GM12875 (cell line): ENCODE results near the gene TMEM127.

Source experiments
- H3K4me3 ChIP-seq: one replicate; pipeline ENCODE4 v1.5.1; 2011; ENCODE audit warnings: low read depth, low read length, control low read depth
- TF ChIP-seq, protein P1 (sequence below): IDR thresholded peaks from 2 replicates; pipeline ENCODE4 v1.5.1; 2011; ENCODE audit warnings: low read depth, mild to moderate bottlenecking, control low read depth, inconsistent platforms, low read length, moderate library complexity, borderline replicate concordance; ENCODE audit not compliant: insufficient read depth

Gene TMEM127

DNA sequence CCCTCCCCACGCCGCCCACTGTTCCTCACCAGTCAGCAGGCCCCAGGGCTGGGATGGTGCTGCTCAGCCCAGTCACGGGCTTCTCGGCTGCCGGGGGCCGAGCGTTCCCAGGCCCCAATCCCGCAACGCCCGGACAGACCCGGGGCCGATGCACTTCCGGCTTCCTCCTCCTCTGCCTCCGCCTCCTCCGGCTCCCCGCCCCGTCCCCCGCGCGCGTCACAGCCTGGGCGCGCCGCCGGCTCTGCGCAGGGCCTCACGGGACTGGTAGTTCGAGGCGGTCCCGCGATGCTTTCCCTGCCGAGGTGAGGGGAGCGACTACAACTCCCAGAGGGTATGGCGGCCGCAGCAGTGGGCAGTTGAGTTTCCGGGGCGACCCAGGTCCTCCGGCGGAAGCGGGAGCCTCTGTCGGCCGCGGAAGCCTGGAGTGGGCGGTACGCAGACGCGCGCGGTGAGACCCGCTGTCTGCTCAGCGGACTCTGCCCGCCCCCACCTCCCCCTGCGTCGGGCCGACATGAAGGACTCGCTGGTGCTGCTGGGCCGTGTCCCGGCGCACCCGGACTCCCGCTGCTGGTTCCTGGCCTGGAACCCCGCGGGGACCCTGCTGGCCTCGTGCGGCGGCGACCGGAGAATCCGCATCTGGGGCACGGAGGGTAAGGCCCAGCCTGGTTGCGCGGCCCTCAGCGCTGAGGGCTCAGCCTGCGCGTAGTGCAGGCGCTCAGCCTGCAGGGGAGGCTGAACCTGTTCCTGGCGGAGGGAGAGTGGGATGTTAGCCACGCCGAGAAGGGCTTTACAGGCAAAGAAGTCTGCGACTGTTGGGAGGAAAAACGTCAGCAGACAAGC, at the start of gene TMEM127, which contains the start of gene CIAO1:
TSS of gene TMEM127 (minus strand) at position 158 of the 840 bp plus-strand sequence. CDS start 616 bp downstream, outside the sequence.
TSS of gene CIAO1 (plus strand) at position 386 of the 840 bp plus-strand sequence. CDS start at position 512, 126 bp downstream.
- peak within 1 kb of the TSS; percentile 96 for H3K4me3 ChIP-seq

GRCh38 chr2:96315005-96315399, 49.2 kb upstream of the TMEM127 start:
- TF ChIP-seq, protein P1, sequence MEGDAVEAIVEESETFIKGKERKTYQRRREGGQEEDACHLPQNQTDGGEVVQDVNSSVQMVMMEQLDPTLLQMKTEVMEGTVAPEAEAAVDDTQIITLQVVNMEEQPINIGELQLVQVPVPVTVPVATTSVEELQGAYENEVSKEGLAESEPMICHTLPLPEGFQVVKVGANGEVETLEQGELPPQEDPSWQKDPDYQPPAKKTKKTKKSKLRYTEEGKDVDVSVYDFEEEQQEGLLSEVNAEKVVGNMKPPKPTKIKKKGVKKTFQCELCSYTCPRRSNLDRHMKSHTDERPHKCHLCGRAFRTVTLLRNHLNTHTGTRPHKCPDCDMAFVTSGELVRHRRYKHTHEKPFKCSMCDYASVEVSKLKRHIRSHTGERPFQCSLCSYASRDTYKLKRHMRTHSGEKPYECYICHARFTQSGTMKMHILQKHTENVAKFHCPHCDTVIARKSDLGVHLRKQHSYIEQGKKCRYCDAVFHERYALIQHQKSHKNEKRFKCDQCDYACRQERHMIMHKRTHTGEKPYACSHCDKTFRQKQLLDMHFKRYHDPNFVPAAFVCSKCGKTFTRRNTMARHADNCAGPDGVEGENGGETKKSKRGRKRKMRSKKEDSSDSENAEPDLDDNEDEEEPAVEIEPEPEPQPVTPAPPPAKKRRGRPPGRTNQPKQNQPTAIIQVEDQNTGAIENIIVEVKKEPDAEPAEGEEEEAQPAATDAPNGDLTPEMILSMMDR, result no peak
- H3K4me3 ChIP-seq, result no peak overlapping the region

More for the DNA sequence above, at the start of gene TMEM127, which contains the start of gene CIAO1:
- TF ChIP-seq, protein P1, result peak; percentile 66; the same call in 1 of the 2 replicates

- no peak overlapping the region for H3K4me3 ChIP-seq
- TF ChIP-seq, protein P1, result no peak
Observed at GRCh38 chr2:96308248-96308647, 42.5 kb upstream of the TMEM127 start.

GRCh38 chr2:96306370-96306769, 40.6 kb upstream of the TMEM127 start:
- TF ChIP-seq, protein P1, result no peak
- H3K4me3 ChIP-seq, result peak overlapping the region; percentile 63

DNA sequence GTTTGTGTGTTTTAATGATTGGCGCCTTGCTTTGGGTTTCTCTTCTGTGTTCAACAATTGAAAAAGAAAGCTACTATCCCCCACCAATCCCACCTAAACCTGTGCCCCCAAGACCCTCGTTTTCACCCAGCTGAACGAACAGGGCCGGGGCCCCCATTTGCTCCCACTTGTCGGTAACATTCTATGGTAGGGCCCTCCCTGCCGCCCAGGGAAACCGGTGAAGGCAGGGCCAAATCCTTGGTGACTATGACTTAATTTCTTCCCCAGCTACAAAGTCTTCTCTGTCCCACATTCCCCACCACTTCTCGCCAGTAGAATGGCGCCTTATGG, 40.1 kb upstream of the TMEM127 start:
- TF ChIP-seq, protein P1, result no peak
- peak overlapping the region; percentile 63 for H3K4me3 ChIP-seq

DNA sequence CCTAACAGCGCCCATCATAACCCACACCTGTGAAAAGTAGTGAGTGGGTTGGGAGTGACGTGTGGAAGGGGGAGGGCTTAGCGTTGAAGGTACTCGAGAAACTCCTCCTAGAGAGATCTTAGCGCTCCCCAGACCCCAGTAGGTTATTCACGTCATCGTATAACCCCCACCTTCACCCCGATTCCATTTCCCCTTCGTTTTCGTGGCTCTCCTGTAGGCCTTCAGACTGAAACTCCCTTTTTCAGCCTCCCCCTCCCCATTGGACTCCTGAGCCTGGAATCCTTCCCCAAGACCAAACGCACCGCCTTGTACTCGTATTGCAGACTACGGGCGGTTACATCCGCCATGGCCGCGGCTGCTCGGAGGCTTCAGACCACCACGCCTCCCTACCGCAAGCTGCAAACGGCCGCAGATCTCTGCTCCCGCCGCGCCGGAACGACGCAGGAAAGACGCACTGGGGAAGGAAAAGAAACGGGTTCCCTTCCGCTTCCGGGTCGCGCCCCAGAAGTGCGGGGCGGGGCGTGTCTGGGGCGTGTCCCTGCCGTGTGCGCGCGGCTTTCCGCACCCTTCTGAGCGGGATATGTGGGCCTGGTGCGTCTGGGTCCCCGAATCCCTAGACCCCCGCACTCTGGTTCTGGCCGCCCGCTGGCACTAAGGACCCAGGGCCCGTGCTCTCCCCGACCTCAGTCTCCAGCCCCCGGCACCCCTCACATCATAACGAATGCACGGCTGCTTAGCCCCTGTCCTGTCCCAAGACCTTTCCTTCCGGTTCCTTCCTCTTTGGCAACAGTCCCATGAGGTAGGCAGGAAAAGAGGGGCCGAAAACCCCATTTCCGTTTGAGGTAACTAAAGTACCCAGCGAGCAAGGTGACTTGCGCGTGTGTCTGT, 39.5 kb upstream of the TMEM127 start, which contains the start of gene SNRNP200:
TSS of gene SNRNP200 (minus strand) at position 456 of the 888 bp plus-strand sequence. CDS start at position 347, 109 bp downstream.
- TF ChIP-seq, protein P1, result no peak
- H3K4me3 ChIP-seq, result peak within 1 kb of the TSS; percentile 63
